Upper lobe of right lung (tissue), 1 donor: ENCODE results near the gene MMUT. TPM values are rescaled to one million over a fixed set of nuclear protein-coding genes. Genes with fewer than 3 reads are reported as not detected.
A peak's percentile ranks its signal among the peaks of the same experiment; 100 is the strongest.

Experiments used
- ATAC-seq: fragments of 200-7000 bp; cut with Tn5 transposase; one replicate; pipeline ENCODE4 v1.9.1; 2020; ENCODE audit warnings: mild to moderate bottlenecking, moderate library complexity
- DNase-seq: peaks from one replicate; pipeline ENCODE4 v3.0.0-alpha.2; 2020
- H3K27ac ChIP-seq: fragments of 200-600 bp; one replicate; pipeline ENCODE4 v1.8.0; 2022
- H3K27me3 ChIP-seq: fragments of 200-600 bp; one replicate; pipeline ENCODE4 v1.8.0; 2022; ENCODE audit warnings: mild to moderate bottlenecking
- H3K36me3 ChIP-seq: fragments of 200-600 bp; one replicate; pipeline ENCODE4 v1.8.0; 2022
- H3K4me1 ChIP-seq: fragments of 200-600 bp; one replicate; pipeline ENCODE4 v1.8.0; 2022
- H3K4me3 ChIP-seq: fragments of 200-600 bp; one replicate; pipeline ENCODE4 v1.8.0; 2022; ENCODE audit warnings: mild to moderate bottlenecking
- H3K9me3 ChIP-seq: fragments of 200-600 bp; one replicate; pipeline ENCODE4 v1.8.0; 2022
- intact Hi-C: fragments of 100-400 bp; cut with DNase I; formaldehyde crosslinking; loops from one replicate; pipeline ENCODE4 v1.11.0; 2022
- long read RNA-seq: library from polyadenylated mRNA; unstranded; transcript quantifications from one replicate; pipeline ENCODE4 v2.0.0, GENCODE V29; 2021
- total RNA-seq: library from RNA; stranded (reverse); fragmentation: NEBNext Ultra II Directional; extraction: Animal tissue kit (Norgen Biotek cat#: 25700); gene quantifications from one replicate; pipeline ENCODE4 v1.2.1, GENCODE V29; 2021
- TF ChIP-seq, protein P1 (sequence below): fragments of 200-600 bp; IDR thresholded peaks from one replicate; pipeline ENCODE4 v1.8.0; 2022; ENCODE audit warnings: antibody characterized with exemption
- donor health status: DM: no; HTN: yes; CAD: no; lungs with severe emphysema.

Gene MMUT
- total RNA-seq = 23.3 TPM
- long read RNA-seq, transcript MUT-201 (13 exons, 3,749 nt) = major isoform, 71 of 94 reads
- long read RNA-seq, partial matches to known transcripts = 5 of 94 reads
- long read RNA-seq, other reads (novel, unspliced or antisense) = 18 of 94 reads

DNA sequence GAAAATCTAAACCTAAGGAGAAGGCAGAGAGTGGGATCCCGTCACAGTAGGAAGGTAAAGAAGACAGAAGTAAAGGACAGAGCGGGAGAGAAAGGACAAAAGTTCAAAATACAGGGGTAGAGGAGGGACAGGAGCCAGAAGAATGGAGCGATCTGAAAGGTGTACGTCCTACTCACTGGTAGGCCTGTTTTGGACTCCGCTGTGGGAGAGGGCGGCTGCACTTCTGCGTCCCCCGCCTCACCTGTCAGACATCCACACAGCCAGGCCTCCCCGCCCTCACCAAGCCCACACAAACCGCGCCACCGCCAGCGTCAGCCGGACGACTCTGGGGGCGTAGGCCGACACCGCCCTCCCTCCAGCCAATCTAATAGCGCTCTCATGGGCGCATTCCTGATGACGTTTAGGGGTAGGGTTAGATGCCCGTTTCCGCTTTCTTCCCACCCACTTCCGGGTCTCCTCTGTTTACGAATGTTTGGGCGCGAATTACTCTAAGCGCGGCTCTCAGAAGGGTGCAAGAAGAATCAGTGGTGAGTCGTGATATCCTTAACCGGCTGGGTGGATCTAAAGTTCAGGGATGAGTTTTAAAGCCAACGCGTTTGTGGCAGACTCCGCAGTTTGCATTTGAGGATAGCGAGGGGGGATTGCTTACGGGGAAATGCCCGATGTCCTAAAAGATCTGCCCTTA lies at the start of gene MMUT, which contains the start of gene CENPQ:
TSS of gene MMUT (minus strand) at position 327 of the 685 bp plus-strand sequence. CDS start 3,787 bp downstream, outside the sequence.
TSS of gene CENPQ (plus strand) at position 444 of the 685 bp plus-strand sequence. CDS start 6,807 bp downstream, outside the sequence.
- peak; percentile 100 for ATAC-seq

DNA sequence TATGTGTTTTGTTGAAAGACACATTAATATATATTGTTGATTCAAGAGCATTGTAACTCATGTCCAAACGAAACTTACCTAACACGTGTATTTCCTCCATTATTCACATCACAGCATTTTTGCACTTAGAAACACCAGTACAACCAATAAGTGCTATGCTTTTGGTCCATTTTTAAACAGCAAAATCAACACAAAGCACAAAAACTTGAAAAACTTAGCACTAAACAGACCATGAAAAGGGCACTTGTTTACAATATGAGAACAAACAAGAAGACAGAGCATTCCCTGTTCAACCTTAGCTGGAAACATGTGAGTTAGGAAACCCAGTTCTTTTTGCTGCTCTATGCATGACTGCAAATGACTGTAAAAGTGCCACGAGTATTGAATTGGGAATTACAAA lies 46.3 kb upstream of the MMUT start:
- DNase-seq (no peak), ATAC-seq (no peak)
- intact Hi-C loops = no loop called here
- TF ChIP-seq, protein P1, sequence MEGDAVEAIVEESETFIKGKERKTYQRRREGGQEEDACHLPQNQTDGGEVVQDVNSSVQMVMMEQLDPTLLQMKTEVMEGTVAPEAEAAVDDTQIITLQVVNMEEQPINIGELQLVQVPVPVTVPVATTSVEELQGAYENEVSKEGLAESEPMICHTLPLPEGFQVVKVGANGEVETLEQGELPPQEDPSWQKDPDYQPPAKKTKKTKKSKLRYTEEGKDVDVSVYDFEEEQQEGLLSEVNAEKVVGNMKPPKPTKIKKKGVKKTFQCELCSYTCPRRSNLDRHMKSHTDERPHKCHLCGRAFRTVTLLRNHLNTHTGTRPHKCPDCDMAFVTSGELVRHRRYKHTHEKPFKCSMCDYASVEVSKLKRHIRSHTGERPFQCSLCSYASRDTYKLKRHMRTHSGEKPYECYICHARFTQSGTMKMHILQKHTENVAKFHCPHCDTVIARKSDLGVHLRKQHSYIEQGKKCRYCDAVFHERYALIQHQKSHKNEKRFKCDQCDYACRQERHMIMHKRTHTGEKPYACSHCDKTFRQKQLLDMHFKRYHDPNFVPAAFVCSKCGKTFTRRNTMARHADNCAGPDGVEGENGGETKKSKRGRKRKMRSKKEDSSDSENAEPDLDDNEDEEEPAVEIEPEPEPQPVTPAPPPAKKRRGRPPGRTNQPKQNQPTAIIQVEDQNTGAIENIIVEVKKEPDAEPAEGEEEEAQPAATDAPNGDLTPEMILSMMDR = no peak
- H3K36me3 ChIP-seq = no peaks in the 10 kb centered on the region
- H3K4me1 ChIP-seq = no peaks in the 10 kb centered on the region
- H3K4me3 ChIP-seq = no peak overlapping the region
- no peak overlapping the region for H3K27ac ChIP-seq
- H3K27me3 ChIP-seq = no peaks in the 10 kb centered on the region
- no peaks in the 10 kb centered on the region for H3K9me3 ChIP-seq

More for the DNA sequence above, at the start of gene MMUT, which contains the start of gene CENPQ:
- peaks cover 19% of the 10 kb centered on the region for H3K4me1 ChIP-seq
- H3K27me3 ChIP-seq = no peaks in the 10 kb centered on the region
- peak within 1 kb of the TSS; percentile 93 for H3K27ac ChIP-seq
- peaks cover 12% of the 10 kb centered on the region for H3K36me3 ChIP-seq
- TF ChIP-seq, protein P1 = no peak
- peak; percentile 95 for DNase-seq
- peak within 1 kb of the TSS; percentile 88 for H3K4me3 ChIP-seq
- H3K9me3 ChIP-seq = no peaks in the 10 kb centered on the region
- intact Hi-C loops = no loop called here

DNA sequence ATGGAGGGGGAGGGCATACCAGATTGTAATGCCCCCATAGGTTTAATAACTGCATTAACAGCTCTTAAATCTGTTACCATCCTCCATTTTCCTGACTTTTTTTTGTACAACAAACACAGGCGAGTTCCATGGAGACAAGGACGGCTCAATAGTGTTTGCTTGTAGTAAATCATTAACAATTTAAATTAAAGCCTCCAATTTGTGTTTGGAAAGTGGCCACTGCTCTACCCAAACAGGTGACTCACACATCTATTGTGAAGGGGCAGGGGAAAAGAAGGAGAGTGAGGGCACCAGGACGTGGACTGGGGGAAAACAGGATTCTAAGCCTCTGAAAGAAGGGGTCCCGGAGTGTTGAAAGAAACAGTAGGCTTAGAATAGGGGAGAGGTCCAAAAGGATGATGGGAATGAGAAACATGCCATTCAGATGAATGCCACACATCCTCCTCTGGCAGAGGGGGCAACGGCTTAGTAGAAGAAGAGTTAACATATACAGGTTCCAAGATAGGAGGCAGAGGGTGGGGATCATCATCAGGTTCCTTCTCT lies 43.6 kb upstream of the MMUT start:
- ATAC-seq (no peak), DNase-seq (no peak)
- Histone ChIP-seq H3K9me3 (no peaks in the 10 kb centered on the region), H3K36me3 (no peaks in the 10 kb centered on the region), H3K27me3 (no peaks in the 10 kb centered on the region), H3K27ac (no peak overlapping the region), H3K4me1 (no peaks in the 10 kb centered on the region), H3K4me3 (no peak overlapping the region)
- intact Hi-C loops = no loop called here
- TF ChIP-seq, protein P1 = no peak

DNA sequence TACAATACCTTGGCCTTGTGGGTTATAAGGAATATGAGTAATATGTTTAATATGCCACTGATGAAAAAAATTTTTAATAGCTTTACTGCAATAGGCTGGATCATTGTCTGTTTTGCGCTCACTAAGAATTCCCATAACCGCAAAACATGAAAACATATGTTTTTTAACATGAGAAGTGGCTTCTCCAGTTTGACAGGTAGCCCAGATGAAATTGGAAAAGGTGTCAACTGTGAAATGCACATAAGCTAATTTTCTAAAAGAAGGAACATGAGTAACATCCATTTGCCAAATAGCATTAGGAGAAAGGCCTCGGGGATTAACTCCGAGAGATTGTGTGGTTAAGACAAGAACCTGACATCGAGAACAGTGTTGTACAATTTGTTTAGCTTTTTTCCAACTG lies 41.6 kb upstream of the MMUT start:
- H3K27me3 ChIP-seq = no peaks in the 10 kb centered on the region
- H3K4me3 ChIP-seq = no peak overlapping the region
- TF ChIP-seq, protein P1 = no peak
- DNase-seq (no peak), ATAC-seq (no peak)
- H3K4me1 ChIP-seq = no peaks in the 10 kb centered on the region
- H3K36me3 ChIP-seq = no peaks in the 10 kb centered on the region
- H3K9me3 ChIP-seq = no peaks in the 10 kb centered on the region
- intact Hi-C loops = no loop called here
- no peak overlapping the region for H3K27ac ChIP-seq

DNA sequence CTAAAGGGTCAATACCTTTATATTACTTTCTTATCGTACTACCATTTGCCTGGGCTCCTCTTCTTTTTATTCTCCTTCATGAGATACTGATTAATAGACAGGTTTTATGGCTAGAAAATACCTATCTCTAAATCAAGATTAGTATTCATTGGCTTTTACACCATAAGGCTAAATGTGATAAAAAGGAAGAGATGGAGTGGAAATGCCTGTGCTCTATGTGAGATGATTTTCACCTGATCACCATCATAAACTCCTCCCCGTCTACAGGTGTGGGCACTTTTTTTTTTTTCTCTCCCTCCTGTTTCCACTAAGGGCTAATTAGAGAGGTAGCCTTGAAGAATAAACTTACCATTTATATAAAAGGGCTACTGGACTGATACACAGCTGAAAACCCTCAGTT lies 36.6 kb upstream of the MMUT start, which contains the start of gene GLYATL3:
TSS of gene GLYATL3 (plus strand) at position 301 of the 400 bp plus-strand sequence. CDS start 12,068 bp downstream, outside the sequence.
- Histone ChIP-seq H3K4me1 (no peaks in the 10 kb centered on the region), H3K36me3 (no peaks in the 10 kb centered on the region), H3K27me3 (no peaks in the 10 kb centered on the region), H3K27ac (no peak within 1 kb of the TSS), H3K9me3 (no peaks in the 10 kb centered on the region), H3K4me3 (no peak within 1 kb of the TSS)
- ATAC-seq (no peak), DNase-seq (no peak)
- TF ChIP-seq, protein P1 = no peak
- intact Hi-C loops = no loop called here
